Thyroid gland (tissue), 4 donors: ENCODE measurements around the gene BLOC1S4.

Experiments
- CTCF ChIP-seq, 6 experiments: fragments of 200-600 bp in 3 of 6; fragments of 450-650 bp in 3 of 6; sonication (generic) in 3 of 6; IDR thresholded peaks; one replicate each; pipeline ENCODE4 v1.5.1; 2016 to 2019; ENCODE audit warnings: antibody characterized with exemption in 6 of 6, mild to moderate bottlenecking in 2 of 6, inconsistent platforms in 1 of 6, moderate library complexity in 1 of 6
- POLR2A ChIP-seq, 2 donors: fragments of 450-650 bp; IDR thresholded peaks; one replicate each; pipeline ENCODE4 v1.6.1; 2017; ENCODE audit warnings: antibody characterized with exemption in 2 of 2, mild to moderate bottlenecking in 2 of 2, moderate library complexity in 1 of 2

- TF ChIP-seq POLR2A (IDR thresholded peaks at IDR 0.05): no peak
- TF ChIP-seq CTCF (IDR thresholded peaks at IDR 0.05): no peak
These were observed 23.2 kb upstream of the BLOC1S4 start for GRCh38 chr4:6692806-6693205.
